GM12878 (cell line): ENCODE results near the gene LMTK2. TPM values are rescaled to one million over a fixed set of nuclear protein-coding genes. Genes with fewer than 3 reads are reported as not detected.

Source experiments
- ATAC-seq: fragments of 200-7000 bp; cut with Tn5 transposase; 3 replicates; pipeline ENCODE4 v1.9.1; 2020; ENCODE audit warnings: mild to moderate bottlenecking, moderate library complexity
- BruUV-seq: library from RNA; stranded (reverse); fragments of 400-500 nt; replicated peaks from 2 replicates; lab custom pipeline; 2021; lab: Mats Ljungman, UMichigan
- CTCF ChIA-PET: fragments of 300-600 bp; sonication (Branson Sonifier 250); formaldehyde crosslinking; extraction: SDS; loops from one replicate; lab custom pipeline; 2021; ENCODE audit warnings: inconsistent platforms; lab: Yijun Ruan, JAX
- POLR2A ChIA-PET: fragments of 350-600 bp; formaldehyde crosslinking; extraction: SDS; loops from one replicate; lab custom pipeline; 2021; ENCODE audit warnings: inconsistent platforms; lab: Charles Lee
- RAD21 ChIA-PET: fragments of 300-600 bp; sonication (Branson Sonifier 250); formaldehyde crosslinking; loops from one replicate; lab custom pipeline; 2023; ENCODE audit warnings: antibody characterized with exemption; ENCODE audit not compliant: unreplicated experiment; lab: Charles Lee
- SMC1A ChIA-PET: fragments of 300-600 bp; sonication (Branson Sonifier 250); formaldehyde crosslinking; loops from one replicate; lab custom pipeline; 2023; ENCODE audit not compliant: unreplicated experiment, uncharacterized antibody; lab: Charles Lee
- DNase-seq: peaks from one replicate; pipeline ENCODE4 v3.0.0-alpha.2; 2011; ENCODE audit warnings: low read depth, low spot score
- FAIRE-seq: peaks from 3 replicates; lab custom pipeline; 2011; peaks lifted over from hg19 to GRCh38; lab: Jason Lieb, UNC
- H2AFZ ChIP-seq: 2 replicates; pipeline ENCODE4 v1.6.0; 2011; ENCODE audit warnings: low read depth, low read length, control low read depth; ENCODE audit not compliant: control insufficient read depth
- H3K27ac ChIP-seq: 2 replicates; pipeline ENCODE4 v1.5.1; 2011; ENCODE audit warnings: control low read depth; ENCODE audit not compliant: control insufficient read depth, insufficient read depth
- H3K27me3 ChIP-seq, 2 experiments: replicated peaks in 1 of 2; 2 replicates each; pipeline versions ENCODE4 v1.6.0 to v1.6.1; 2011; ENCODE audit warnings: low read length in 1 of 2; ENCODE audit not compliant: control insufficient read depth in 2 of 2, insufficient read depth in 2 of 2
- H3K36me3 ChIP-seq, 2 experiments: 2 replicates each; pipeline ENCODE4 v1.5.1; 2011; ENCODE audit warnings: low read length in 1 of 2; ENCODE audit not compliant: control insufficient read depth in 2 of 2, insufficient read depth in 2 of 2
- H3K4me1 ChIP-seq: 2 replicates; pipeline ENCODE4 v1.6.1; 2011; ENCODE audit warnings: mild to moderate bottlenecking, low read length, moderate library complexity, mixed read lengths; ENCODE audit not compliant: control insufficient read depth, insufficient read depth
- H3K4me2 ChIP-seq: 2 replicates; pipeline ENCODE4 v1.6.0; 2011; ENCODE audit warnings: control low read depth; ENCODE audit not compliant: control insufficient read depth, insufficient read depth
- H3K4me3 ChIP-seq: fragments of 200-600 bp; sonication (generic); 2 replicates; pipeline ENCODE4 v1.5.1; 2016
- H3K79me2 ChIP-seq: 2 replicates; pipeline ENCODE4 v1.6.0; 2011; ENCODE audit warnings: low read length; ENCODE audit not compliant: control insufficient read depth, insufficient read depth
- H3K9ac ChIP-seq: 2 replicates; pipeline ENCODE4 v1.8.0; 2011; ENCODE audit warnings: low read length, control low read depth, mixed read lengths; ENCODE audit not compliant: control insufficient read depth, insufficient read depth
- H3K9me3 ChIP-seq: replicated peaks from 3 replicates; pipeline ENCODE4 v1.5.1; 2011; ENCODE audit warnings: mild to moderate bottlenecking, low read length; ENCODE audit not compliant: control insufficient read depth, insufficient read depth
- H4K20me1 ChIP-seq: 2 replicates; pipeline ENCODE4 v1.6.0; 2011; ENCODE audit not compliant: control insufficient read depth, insufficient read depth
- CHD4 ChIP-seq: fragments of 200-600 bp; sonication (generic); IDR thresholded peaks from 2 replicates; pipeline ENCODE4 v1.6.1; 2016; ENCODE audit warnings: mild to moderate bottlenecking
- CREM ChIP-seq: IDR thresholded peaks from 2 replicates; pipeline ENCODE4 v1.6.1; 2014; ENCODE audit warnings: antibody characterized with exemption, low read depth
- E4F1 ChIP-seq: fragments of 450-650 bp; IDR thresholded peaks from 2 replicates; pipeline ENCODE4 v1.6.1; 2018; ENCODE audit warnings: borderline replicate concordance, mild to moderate bottlenecking; ENCODE audit not compliant: partially characterized antibody
- ESRRA ChIP-seq: IDR thresholded peaks from 2 replicates; pipeline ENCODE4 v1.6.1; 2012; ENCODE audit warnings: mild to moderate bottlenecking, low read length, improper control_type of control experiment
- MTA2 ChIP-seq: fragments of 450-650 bp; IDR thresholded peaks from 2 replicates; pipeline ENCODE4 v1.6.1; 2016; ENCODE audit warnings: low read depth, mild to moderate bottlenecking, moderate library complexity
- MXI1 ChIP-seq: fragments of 150-350 bp; IDR thresholded peaks from 2 replicates; pipeline ENCODE4 v1.6.1; 2011; ENCODE audit warnings: low read depth, mild to moderate bottlenecking, inconsistent platforms, low read length, improper control_type of control experiment
- NKRF ChIP-seq: fragments of 450-650 bp; conservative IDR thresholded peaks from 2 replicates; pipeline ENCODE4 v1.6.1; 2017; ENCODE audit warnings: mild to moderate bottlenecking, moderate library complexity
- RELA ChIP-seq: fragments of 450-650 bp; IDR thresholded peaks from 2 replicates; pipeline ENCODE4 v1.8.0; 2014; ENCODE audit warnings: borderline replicate concordance; ENCODE audit not compliant: partially characterized antibody
- RFX5 ChIP-seq: IDR thresholded peaks from 2 replicates; pipeline ENCODE4 v1.6.1; 2011; ENCODE audit warnings: low read depth, low read length, improper control_type of control experiment
- SIX5 ChIP-seq: IDR thresholded peaks from 2 replicates; pipeline ENCODE4 v1.6.1; 2011; ENCODE audit warnings: mild to moderate bottlenecking, low read depth, low read length, moderate library complexity; ENCODE audit not compliant: severe bottlenecking
- SMARCA5 ChIP-seq: fragments of 450-650 bp; IDR thresholded peaks from 2 replicates; pipeline ENCODE4 v1.6.1; 2017; ENCODE audit warnings: mild to moderate bottlenecking
- TCF12 ChIP-seq: IDR thresholded peaks from 2 replicates; pipeline ENCODE4 v1.6.1; 2011; ENCODE audit warnings: low read depth, mild to moderate bottlenecking, low read length
- YY1 ChIP-seq: IDR thresholded peaks from 2 replicates; pipeline ENCODE4 v1.6.1; 2011; ENCODE audit warnings: low read depth, mild to moderate bottlenecking, low read length
- ZSCAN29 ChIP-seq: fragments of 450-650 bp; IDR thresholded peaks from 2 replicates; pipeline ENCODE4 v1.6.1; 2017; ENCODE audit warnings: mild to moderate bottlenecking, moderate library complexity
- WGBS: methylation state at CpG from one replicate; pipeline ENCODE4 v1.1.6; 2016; ENCODE audit warnings: low lambda C conversion rate; ENCODE audit not compliant: insufficient replicate concordance, insufficient coverage; ENCODE audit errors: missing lambda C conversion rate; 5-methylcytosine and 5-hydroxymethylcytosine counted together
- in situ Hi-C: fragments of 300-500 bp; cut with MboI; formaldehyde crosslinking; loops from 9 replicates; pipeline ENCODE4 v1.14.3; 2018; ENCODE audit warnings: mixed read lengths
- intact Hi-C: fragments of 100-400 bp; cut with micrococcal nuclease; formaldehyde crosslinking; loops from one replicate; pipeline ENCODE4 v1.14.2; 2022; ENCODE audit not compliant: unreplicated experiment
- polyA plus RNA-seq, 11 experiments: library from polyadenylated mRNA; depleted of rRNA in 4 of 11; unstranded in 6 of 11; stranded (reverse) in 5 of 11; fragments of >200 nt; fragmentation: Nextera tagmentation in 4 of 11; fragmentation: Illumina TruSeq in 1 of 11; extraction: Ambion mirVana in 4 of 11; extraction: Trizol in 1 of 11; gene quantifications; 1 replicate in 1 of 11; 2 replicates in 10 of 11; pipeline versions ENCODE4 v1.2.1 to v1.2.3, GENCODE V29; 2011 to 2016; ENCODE audit warnings: inconsistent platforms in 2 of 11, missing spikeins in 2 of 11, low read depth in 1 of 11
- total RNA-seq, 4 experiments: library from RNA; depleted of rRNA in 3 of 4; stranded (reverse); fragments of >200 nt in 3 of 4; fragmentation: Illumina TruSeq in 1 of 4; extraction: Trizol in 1 of 4; gene quantifications; 2 replicates each; pipeline versions ENCODE4 v1.2.1 to v1.2.3, GENCODE V29; 2013 to 2021

LMTK2 gene
- total and polyA plus RNA-seq, 10 of the 15 experiments (the other 5 are each of a cell fraction or from before 2014, with no cell fraction given) = 0.68 to 8.7 (median 4.6) TPM

- RAD21 ChIA-PET = interaction anchor here (1.2 kb wide), 1 partner anchor 66 kb away, joined by 5 read pairs; no protein-coding TSS in a partner anchor
- in situ Hi-C loops = no loop called here
- intact Hi-C loops = no loop called here
- CTCF ChIA-PET = interaction anchor here (0.8 to 1.0 kb wide), 3 partner anchors 31 to 178 kb away, joined by 3 read pairs; no protein-coding TSS in a partner anchor
- Histone ChIP-seq H3K4me2 (no peak overlapping the region), H3K4me1 (peaks cover 47% of the 10 kb centered on the region), H3K27me3 (no peaks in the 10 kb centered on the region), H3K36me3 (peaks cover 0 to 2% of the 10 kb centered on the region in 2 experiments; a peak in 1 of 4 replicates), H3K9ac (no peak overlapping the region), H4K20me1 (peaks cover 4% of the 10 kb centered on the region; the same call in 1 of the 2 replicates), H3K27ac (no peak overlapping the region), H3K79me2 (no peaks in the 10 kb centered on the region), H2AFZ (no peak overlapping the region), H3K4me3 (no peak overlapping the region)
- POLR2A ChIA-PET = no interaction called here
- no TSS peak for BruUV-seq
- WGBS = 86% methylated on average over 5 of the region's 5 CpGs
- FAIRE-seq (no peak), ATAC-seq (no peak)
- TF ChIP-seq E4F1 (no peak), ZSCAN29 (no peak), ESRRA (no peak), NKRF (no peak), YY1 (no peak), CREM (no peak), RFX5 (no peak), TCF12 (no peak), SMARCA5 (no peak), SIX5 (no peak), RELA (no peak), MXI1 (no peak), CHD4 (no peak), MTA2 (no peak)
- TF ChIP-seq, all 136 proteins: peak for 0
- no peak for DNase-seq
- SMC1A ChIA-PET = interaction anchor here (0.7 to 1.6 kb wide), 3 partner anchors 32 to 88 kb away, joined by 3 to 5 read pairs (median 3); no protein-coding TSS in a partner anchor
- H3K9me3 ChIP-seq = no peaks in the 10 kb centered on the region; the same call in 2 of the 3 replicates
Measured at GRCh38 chr7:98199131-98199530, 92.5 kb downstream of the LMTK2 start.
